Fibroblast of skin of right biceps (primary cell): ENCODE data around the gene DPYSL3.

Experiments
- DNase-seq: peaks from one replicate; pipeline ENCODE4 v3.0.0-alpha.2; 2013

Gene DPYSL3

DNA sequence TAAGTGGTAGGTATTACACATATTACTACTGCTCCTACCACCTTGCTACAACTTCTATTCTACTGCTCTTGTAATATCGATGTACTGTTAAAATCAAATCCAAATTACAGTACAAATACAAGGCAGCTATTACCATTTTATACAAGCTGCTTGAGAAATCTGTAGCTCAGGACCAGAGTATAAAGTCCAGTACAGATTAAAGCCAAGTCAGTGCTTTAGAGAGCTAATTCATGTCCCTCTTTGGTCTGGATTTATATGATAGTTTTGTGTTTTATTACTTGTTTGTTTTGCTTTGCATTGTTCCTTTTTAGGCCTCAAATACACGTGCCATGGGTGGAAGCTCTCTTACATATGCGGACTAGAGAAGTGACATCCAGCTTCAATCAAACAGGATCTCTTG, 75.8 kb downstream of the DPYSL3 start:
- DNase-seq, result no peak

DNA sequence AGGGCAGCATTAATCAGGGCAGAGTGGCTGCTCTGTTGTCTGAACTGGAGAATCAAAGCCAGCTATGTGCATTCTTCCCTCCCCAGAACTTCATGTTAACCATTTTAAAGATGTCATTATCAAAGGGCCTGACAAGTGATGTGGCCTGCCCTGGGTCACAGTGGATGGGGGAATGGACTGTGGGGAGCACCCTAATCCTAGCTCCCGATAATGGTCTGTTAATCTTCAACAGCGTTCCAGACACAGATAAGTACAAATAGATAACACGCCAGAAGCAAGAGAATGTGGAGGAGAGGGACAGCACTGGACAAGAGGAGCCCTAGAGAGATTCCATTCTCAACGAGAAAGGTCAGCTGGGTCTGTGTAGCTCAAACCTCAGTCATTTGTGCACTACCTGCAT, 77.5 kb downstream of the DPYSL3 start:
- no peak for DNase-seq

DNA sequence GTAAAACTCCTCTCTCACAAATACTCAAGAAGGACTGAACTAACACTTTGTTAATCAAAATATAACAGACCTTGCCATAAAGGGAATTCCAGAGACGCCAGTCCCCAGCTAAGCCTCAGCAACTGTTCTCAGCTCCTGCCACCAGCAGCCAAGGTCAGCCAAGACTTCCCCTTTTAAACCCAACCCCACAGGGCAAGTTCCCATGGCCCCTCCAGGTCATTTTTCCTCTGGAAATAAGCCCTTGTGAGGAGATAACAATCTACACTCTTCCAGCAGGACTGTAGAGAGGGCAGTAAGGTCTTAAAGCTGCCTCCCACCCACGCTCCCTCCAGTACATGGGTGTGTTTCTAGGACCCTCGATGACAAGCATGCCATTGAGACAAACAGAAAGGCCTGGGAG, 78.3 kb downstream of the DPYSL3 start:
- no peak for DNase-seq

DNA sequence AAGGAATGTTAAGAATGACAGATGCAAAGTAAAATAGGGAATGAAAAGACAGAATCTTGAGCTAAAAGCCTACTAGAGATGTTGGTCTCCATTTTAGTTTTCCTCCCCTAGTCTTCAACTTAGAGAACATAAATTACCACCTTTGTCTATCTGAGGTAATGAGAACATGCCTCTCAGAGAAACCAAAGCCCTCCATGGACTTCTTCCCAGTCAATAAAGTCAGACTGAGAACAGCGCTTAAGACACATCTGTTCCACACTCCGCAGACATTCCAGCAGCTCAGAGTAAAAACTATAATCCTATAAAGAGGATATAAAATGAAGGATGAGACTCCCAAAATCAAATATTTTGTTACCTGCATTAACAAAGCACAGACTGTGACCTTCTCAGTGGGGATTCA, 79.2 kb downstream of the DPYSL3 start:
- no peak for DNase-seq

DNA sequence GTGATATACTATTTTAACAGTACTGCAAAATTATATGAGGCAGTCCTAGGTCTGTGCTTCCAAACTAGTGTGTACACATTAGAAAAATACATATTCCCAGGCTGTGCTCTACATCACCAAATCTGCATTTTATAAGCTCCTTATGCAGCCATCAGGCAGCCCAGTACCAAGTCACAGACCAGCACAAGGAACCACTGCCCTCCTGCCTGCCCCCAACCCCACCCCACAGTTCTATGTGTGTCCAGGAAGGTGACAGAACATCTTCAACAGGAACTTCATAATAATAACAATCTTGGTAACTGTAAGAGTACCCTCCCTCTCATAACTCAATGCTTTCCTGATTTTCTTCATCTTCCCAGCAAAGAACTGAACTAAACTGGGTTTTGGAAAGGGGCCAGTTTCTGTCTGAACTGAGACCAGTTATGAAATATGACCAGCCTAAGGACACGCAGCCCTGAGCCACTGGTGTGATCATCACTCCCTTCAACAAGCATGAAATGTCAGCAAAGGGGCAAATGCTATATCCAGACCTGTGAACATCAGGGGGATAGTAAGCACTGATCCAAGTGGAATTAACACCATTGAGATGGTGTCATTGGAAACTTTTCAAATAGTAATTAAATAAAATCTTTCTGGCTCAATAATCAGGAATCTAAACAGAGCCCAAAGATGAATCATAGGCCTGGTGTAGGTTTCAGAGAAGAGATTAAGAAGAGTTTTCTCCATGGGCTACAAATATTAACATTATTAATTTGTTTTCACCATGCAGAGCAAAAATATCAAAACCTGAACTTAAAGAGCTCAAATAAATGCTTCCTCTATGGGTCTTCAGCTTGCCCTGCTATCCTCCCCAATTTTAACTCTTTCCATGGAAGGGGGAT, 82.1 kb downstream of the DPYSL3 start:
- DNase-seq, result peak; percentile 30

DNA sequence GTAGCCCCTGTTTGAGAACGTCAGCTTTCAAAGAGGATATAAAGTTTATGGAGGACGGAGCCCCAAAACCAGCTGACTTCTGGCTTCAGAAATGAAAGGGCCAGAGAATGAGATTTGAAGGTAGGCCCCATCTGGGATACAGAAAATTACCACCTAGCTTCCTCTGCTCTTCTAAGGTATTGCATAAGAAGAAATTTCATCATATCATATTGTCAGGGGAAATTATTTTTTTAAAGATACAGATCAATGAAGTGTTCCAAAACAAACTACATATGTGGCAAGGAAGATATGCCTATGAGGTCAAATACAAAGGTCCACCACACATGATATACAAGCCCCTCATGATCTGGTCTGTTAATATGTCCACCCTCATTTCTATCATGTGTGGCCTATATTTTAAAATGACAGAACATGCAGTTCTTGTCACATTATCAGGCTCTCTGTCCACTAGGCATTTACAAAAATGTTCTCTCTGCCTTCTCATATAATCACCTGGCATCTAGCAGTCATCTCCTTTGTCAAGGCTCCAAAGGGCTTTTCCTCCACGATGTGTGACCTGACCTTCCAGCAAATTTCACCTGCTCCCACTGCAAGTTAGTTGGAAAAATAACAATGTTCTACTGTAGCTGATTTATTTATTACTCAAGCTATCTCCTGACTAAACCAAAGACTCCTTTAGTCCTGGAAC, 83.1 kb downstream of the DPYSL3 start:
- no peak for DNase-seq

DNA sequence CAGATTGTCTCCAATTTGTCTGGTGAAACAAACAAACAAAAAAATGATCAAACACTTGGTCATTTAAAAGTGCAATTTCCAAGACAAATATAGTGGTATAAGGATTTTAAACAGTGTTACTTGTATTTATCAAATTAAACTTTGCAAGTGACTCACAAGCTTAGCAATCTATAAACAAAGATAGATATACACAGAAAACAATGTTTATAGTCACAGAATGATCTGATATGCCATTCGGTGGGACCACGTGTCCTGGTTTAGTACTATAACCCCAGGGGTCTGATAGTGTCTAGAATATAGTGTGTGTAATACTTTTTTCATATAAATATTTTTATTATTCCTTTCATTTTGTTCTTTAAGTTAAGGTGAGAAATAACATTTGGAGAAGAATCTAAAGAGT, 91.3 kb downstream of the DPYSL3 start:
- no peak for DNase-seq

DNA sequence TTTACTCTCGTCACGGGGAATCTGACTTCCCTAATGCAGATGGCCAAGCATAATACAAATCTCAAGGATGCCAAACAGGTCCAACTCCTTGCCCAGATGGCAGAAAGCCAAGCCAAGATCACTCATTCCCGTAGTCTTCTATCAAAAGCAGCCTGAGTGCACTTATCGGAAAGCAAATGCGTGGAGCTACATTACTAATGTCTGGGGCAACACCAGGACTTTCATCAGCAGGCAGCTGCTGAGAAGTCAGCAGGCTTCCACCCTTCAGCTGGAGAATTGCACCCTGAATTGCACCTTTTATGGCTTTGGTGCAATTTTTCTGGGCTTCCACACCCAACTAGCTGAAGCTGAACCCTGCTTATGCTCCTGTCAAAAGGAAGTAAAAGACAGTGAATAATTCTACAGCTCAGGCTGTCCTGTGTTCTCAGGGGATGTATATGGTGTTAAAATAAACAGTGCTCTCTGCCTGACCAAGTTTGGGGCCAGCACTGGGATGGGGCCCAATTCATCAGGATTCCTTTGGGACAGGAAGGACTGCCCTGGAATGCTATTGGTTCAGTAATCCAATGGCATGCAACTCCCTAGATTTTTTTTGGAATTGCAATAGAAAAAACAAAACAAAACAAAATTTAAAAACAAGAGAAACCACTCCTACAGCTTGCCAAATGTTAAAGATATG, 92.6 kb downstream of the DPYSL3 start:
- DNase-seq, result peak; percentile 36

DNA sequence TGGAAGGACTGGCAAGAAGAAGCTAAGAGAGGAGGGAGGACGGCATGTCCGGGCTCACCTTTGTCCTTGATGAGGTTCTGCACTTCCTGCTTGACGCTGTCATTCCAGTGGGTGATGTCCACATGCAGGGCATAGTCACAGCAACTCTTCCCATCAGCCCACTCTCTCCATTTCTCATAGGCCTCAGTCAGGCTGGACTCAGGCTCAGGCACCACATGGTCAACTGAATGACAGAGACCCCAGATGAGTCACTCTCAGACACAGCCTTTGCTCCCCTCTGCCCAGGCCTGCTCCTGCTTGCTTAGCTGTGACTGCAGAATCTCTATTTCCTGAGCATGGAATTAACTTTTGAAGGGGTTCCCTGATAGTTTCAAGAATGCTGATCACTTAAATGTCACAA, 94.2 kb downstream of the DPYSL3 start:
- no peak for DNase-seq

DNA sequence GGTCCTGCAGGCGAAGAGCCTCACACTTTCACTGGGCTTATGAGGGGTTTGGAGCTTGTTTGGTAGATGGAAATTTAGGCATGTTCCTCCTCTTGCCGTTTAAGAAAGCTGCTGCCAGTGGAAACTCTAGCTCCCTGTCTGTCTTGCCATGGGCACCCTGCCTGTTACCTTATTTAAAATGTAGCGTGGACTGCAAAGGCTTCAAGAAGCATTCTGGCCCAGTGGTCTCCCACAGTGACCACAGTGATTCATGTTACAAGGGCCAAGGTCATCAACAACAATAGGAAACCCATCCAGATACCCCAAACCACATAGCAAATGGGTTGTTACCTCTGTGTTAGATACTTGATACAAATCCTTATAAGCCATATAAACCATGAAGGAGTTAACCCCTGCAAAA, 96.6 kb downstream of the DPYSL3 start:
- DNase-seq, result no peak

DNA sequence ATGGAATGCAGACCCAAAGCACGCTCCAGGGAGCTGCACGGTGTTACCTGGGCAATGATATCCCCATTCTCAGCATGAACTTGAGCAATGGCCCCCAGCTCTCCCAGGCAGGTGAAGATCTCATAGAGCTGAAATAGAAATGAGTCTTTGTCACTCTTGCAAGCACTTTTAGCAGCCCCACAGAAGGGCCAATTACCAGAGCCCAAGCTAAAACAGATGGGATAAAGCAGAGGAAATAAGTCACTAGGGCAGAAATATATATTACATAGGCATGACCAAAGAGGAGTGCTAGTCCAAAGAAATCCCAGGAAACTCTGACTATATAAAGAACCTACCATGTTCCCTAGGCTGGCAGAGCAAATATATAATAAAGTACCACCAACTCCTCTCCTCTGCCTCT, 97.3 kb downstream of the DPYSL3 start:
- no peak for DNase-seq

DNA sequence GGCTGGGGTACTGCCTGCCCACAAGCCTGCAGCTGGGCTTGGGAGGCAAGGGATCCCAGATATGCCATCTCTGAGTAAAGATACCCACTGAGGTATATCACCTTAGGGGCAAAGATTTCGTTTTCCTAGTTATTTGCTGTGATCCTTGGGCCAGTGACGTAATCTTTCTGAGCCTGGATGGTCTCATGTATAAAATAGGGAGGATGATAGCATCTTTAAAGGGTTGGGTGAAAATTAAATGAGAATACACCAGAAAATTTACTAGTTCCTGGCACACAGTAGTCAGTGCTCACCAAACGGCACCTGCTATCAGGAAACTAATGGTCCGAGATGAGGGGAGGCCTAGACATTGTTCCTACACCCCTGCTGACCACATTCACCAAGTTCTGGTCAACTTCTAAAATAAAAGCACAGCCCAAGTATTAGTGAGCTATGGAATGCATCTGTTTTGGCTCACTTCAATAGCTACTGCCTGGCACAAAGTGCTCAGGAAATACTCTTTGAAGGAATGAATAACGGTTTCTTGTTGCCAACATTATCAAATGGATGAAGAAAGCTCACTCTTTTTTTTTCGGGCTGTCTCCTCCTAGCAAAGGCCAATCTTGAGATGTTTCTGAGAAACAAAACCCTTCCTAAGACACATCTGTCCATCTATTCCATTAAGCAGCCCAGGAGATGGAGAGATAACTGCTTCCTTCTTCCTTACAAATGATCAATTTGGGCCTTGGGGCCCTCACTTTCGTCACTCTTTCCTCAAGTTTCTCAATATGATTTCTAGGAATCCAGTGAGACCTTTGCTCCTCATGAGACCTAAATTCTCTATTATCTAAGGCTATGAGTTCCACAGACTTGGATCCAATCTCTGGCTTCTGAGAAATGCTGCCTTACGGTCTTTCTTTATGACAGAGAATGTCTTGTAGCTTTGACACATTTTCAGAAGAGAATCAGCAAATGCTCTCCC, 98.2 kb downstream of the DPYSL3 start:
- DNase-seq, result no peak

DNA sequence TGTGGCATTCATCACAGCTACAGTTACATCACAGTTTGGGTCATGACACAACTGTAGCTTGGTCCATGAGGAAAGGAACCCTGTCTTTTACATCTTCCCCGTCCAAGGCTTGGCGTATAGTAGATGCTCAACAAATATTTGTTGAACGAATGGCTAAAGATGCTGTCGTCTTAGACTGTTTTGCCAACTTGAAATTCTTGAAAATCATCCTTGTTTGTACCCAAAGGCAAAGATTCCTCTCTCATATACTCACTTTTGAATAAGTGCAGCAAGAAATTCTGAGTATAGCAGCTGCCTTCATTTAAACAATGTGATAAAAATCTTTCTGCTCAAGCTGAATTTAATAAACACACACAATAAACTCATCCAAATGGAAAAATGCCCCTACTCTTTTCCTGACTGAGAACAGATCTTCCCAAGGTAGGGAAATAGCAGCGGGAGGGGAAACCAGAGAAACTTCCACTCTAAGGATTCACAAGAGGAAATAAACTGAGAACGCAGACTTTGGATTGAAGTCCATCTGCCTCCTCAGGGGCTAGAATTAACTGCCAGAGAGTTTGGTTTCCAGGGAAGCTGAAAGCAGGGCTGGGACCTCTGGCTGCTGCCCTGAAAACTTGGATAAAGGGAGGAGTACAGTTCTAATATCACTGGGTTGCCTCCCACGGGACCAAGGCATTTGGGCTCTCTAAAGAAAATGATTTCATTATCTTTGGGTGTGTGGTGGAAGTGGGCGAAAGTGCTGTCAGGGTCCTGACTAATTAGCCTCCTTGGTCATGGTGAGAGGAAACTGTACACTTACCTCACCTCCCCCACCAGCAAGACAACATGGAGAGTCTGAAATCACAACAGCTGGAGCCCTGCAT, 99.1 kb downstream of the DPYSL3 start:
- no peak for DNase-seq

DNA sequence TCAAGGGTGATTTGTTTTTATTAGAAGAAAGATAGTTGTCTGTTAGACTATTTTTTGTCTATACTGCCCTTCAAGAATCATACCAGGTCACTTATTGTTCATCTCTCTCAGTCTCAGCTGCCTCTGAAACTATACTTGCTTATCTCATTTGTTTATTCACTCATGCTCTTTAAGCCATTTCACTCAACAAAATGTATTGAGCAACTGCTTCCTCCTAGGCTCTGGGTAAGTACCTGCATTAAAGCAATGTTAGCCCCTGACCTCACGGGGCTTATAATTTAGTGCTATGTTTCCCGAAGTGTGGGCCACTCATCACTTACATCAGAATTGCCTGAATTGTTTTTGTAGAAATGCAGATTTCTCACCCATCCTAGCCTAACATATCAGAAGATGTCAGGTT, 100.9 kb downstream of the DPYSL3 start:
- DNase-seq, result no peak

DNA sequence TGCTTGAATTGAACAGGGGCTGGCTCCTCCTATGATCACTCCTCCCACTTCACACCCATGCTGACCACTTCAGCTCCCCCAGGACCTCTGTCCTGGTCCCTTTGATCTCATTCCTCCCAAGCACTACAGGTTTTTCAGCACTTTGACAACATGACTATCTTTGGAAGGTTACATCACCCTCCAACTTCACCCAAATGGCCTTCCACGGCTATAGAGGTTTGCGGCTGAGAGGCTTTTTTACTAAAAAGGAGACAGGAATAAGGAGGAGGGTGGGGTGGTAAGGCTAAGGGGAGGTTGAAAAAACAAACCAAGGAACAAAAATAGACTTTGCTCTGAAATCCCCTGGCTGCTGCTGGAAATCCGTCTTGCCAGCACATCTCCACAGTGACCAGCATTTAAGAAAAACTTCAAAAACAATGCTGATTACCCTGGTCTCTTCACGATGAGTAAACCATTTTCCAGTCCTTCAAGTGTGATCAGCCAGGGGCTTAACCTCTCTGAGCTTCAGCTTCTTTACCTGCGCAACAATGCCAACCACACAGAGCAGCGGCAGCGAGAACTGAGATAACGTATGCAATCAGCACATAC, 102.7 kb downstream of the DPYSL3 start:
- peak; percentile 68 for DNase-seq

DNA sequence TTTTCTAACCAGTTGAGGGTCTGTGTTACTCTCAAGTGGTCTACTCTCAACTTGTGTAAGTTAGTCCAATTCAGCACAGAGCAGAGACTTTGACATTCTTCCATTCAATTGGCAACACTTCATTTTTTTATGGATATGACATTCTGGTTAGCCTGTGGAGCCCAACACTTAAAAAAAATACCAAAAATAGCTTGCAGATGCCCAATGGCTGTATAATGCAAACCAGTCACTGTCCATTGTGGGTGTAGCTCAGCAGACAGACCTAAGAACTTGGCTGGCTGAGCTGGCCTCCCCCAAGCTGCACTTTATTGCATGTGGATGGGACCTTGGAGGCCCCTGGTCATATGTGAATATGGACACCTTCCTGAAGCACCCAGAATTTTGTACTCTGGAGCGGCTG, 103.2 kb downstream of the DPYSL3 start:
- DNase-seq, result peak; percentile 19

DNA sequence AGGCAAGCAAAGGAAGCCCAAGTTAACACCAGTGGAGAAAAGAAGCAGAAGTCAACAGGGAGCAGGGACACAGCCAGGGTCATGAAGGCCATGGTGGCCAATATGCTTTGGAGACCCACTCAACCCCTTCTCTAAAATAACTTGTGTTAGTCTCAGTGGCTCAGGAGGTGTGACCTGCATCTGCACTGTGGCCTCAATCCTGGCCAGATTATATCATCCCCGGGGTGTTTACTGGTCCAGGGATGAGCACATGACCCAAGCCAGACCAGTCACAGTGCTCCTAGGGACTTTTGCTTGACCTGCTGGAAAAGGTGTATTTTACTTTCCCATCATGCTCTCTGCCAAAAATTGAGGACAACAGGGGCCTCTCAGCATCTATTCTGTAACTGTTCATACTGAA, 105.2 kb downstream of the DPYSL3 start:
- DNase-seq, result no peak

DNA sequence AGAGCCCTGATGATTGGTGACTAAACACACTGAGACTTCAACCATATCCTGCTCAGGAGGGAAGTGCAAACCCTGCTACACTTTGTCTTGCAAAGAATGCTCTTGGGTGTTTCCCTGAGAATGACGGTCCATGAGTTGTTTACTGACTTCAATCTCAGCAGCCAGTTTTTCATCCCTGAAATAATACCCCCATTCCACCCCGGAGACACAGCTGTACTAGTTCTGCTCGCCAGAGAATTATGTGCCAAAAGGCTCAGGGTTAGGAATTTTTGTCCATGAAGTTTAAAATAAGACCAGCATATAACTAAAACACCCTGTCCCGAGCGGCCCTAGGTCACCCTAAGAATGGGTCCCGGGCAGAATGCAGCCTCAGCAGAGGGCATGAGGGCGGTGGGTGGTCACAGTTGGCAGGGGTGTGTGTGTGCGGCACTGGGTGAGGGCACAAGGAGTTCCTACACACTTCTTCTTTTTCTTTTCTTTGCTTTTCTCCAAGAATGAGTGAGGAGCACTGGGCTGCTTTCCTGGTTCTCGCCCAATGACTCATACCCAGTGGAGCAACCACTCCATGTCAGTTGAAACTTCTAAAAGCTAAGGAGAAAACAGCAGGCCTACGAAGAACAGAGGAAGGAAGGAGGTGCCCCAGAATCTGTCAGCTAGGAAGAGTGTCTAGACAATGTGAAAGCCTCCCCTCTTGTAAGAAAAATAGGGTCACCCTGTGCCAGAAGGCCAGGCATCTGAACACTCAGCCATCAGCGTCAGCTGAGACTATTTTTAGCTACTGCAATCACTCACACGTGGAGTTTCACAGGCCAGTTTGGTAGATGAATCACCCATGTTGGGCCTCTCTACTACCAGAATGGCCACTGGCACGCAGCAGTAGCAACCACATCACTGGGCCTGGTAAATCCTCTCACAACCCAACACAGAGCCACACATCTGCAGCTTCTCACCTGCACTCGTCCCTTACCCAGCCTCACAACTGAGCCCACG, 105.9 kb downstream of the DPYSL3 start:
- peak; percentile 97 for DNase-seq

DNA sequence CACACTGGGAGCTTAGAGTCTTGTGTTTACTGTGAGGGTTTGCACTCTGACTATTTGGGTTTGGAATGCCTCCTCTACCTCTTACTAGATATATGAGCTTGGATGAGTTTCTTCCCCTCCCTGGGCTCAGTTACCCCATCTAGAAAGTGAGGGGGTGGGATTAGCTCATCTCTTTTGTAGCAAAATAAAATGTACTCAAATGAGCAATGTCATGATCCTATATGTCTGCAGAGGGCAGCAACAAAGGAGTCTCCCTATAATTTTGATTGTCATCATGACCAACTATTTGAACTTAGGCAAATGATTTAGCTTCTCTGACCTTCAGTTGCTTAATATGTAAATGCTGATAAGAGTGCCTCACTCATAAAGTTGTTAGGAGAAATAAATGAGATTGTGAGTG, 109.0 kb downstream of the DPYSL3 start:
- no peak for DNase-seq
